HG03469 (cell line): ENCODE results near the gene CYP3A5.
"Not testable (repeated sequence)": the region's sequence is repeated elsewhere in the genome, so short reads cannot be mapped to it uniquely, and the experiment has no call there.

Experiments
- ATAC-seq: cut with Tn5 transposase; IDR thresholded peaks from one replicate; pipeline ENCODE4 v1.9.1; 2021; ENCODE audit warnings: mild to moderate bottlenecking, moderate library complexity, moderate number of reproducible peaks; ENCODE audit not compliant: unreplicated experiment

CYP3A5 gene

DNA sequence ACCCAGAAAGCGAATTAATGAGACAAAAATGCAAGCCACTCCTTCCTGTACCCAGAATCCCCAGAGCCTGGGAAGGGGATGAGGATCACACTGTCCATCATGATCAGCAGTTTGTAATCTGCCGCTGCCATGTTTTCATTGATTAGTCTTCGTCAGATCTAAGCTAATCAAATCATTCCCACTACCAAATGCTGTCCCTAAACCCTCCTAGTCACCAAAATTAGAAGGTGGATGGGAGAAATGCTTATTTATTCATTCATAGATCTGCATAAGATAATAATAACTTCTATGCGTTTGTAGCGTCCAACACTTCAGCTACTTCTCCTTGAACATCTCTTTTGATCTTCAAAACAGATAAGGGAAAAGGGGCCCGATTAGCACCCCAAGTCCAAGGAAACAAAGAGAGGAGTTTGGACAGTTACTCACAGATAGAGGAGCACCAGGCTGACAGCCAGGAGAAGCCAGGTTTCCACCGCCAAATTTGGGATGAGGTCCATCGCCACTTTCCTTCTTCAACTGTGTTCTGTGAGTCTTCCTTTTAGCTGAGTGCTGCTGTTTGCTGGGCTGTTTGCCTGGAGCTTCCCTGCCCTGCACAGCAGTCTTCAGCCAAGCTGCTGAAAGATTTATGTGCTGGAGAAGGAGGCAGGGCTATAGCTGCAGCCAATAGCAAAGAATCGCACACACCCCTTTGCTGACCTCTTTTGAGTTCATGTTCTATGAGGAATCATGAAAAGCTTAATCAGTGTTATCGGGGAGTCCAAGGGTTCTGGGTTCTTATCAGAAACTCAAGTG, at the start of gene CYP3A5:
CYP3A5 (minus strand) TSS at position 597 of the 792 bp plus-strand sequence; CDS start at position 497, 100 bp downstream.
- no peak for ATAC-seq

DNA sequence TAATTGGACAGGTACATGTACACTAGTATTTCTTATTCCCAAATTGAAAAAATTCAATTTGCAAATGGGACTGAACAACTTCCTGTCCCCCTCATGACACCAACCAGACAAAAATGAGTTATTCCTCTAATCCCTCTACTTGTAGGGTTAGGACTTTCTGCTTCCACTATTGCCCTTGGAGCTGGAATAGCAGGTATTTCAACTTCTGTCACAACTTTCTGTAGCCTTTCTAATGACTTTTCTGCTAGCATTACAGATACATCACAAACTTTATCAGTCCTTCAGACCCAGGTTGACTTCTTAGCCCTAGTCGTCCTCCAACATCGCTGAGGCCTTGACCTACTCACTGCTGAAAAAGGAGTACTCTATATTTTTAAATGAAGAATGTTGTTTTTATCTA, 48.8 kb upstream of the CYP3A5 start:
- ATAC-seq = no peak

DNA sequence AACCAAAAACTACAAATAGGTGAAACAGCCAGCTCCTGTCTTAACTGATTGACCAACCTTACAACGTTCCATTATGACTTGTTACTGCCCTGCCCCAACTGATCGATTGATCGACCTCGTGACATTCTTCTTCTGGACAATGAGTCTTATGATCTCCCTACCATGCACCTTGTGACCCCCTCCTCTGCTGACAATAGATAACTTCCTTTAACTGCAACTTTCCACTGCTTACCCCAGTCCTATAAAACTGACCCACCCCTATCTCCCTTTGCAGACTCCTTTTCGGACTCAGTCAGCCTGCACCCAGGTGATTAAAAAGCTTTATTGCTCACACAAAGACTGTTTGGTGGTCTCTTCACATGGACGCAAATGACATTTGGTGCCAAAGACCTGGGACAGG, 43.4 kb upstream of the CYP3A5 start:
- not testable (repeated sequence) for ATAC-seq

DNA sequence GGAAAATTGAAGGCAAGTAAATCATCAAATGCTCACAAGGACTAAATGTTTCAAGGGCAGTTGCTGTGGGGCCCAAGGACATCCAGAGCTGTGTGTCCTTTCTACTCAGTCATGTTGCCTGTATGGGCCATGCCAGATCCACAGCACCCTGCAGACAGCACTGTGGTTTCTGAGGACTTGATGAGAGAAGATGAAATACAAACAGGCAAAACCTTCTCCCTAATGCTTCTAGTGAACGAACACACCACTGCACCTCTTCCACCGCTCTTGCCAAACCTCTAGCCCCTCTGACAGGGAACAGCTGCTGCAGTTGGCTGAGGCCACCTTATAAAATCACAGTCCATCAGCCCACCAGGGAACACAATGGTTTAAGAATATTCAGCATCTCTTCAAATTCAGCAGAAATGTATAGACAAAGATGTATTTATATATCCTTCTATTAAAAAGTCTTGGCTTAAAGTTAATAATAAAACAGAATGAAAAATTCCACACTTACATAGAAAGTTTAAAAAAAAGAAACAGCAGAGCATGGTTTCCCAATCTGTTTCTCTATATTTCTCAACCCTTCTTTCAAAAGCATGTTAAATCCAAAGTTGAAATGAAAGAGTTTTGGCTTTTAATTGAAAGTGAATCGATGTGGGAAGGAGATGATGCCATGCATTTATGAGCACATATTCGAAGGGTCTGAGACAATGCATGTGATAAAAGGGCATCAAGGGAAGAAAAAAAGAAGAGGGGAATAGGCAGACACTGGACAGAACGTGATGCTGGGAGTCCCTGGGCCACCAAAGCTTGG, 41.2 kb upstream of the CYP3A5 start:
- no peak for ATAC-seq

DNA sequence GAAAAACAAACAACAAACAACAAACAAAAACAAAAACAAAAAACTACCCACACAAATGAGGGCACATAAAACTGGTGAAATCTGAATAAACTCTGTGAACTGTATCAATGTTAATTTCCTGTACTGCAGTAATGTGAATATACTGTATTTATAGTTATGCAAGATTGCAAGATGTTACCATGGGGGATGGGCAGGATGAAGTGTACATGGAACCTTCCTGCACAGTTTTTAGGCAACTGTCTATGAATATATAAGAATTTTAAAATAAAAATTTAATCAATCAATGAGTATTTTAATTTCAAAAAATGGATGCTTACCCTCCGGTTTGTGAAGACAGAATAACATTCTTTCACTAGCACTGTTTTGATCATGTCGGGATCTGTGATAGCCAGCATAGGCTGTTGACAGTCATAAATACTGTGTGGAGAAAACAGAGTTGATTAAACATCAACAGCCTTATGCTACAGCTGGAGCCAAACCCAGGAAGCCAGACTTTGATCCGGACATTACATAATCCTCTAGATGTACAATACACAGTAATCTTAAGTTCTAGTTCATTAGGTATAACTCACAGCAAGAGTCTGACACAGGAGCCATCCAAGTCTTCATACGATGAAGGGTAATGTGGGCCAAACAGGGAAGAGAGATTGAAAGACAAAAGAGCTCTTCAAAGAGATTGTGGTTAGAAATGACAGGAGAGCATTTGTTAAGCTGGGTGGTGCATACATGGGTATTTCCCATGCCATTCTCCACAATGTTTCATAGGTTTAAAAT, 40.4 kb upstream of the CYP3A5 start:
- ATAC-seq = no peak

DNA sequence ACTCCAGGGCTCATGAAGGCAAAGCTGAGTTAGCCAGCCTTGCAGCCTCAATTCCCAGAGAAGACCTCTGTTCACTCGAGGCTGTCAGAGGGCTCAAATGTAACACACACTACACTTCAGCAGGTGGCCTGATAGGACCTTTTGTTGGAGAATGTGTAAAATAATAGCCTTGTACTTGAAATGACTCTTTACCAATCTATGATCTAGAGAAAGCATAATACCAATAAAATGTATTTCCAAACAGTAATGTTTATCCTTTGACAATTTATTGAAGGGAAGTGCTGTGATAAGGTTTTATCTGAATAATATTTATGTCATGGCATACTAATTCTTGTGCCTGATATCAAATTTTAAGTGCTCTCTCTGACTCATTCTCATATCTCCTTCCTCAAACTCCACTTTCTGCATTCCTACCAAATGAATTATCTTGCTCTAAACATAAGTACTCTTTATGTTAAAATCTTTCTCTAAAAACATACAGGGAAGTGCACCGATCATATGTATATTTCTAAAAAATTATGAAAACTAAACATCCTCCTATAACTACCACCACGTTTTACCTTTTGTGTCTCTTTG, 34.3 kb upstream of the CYP3A5 start:
- ATAC-seq = no peak

DNA sequence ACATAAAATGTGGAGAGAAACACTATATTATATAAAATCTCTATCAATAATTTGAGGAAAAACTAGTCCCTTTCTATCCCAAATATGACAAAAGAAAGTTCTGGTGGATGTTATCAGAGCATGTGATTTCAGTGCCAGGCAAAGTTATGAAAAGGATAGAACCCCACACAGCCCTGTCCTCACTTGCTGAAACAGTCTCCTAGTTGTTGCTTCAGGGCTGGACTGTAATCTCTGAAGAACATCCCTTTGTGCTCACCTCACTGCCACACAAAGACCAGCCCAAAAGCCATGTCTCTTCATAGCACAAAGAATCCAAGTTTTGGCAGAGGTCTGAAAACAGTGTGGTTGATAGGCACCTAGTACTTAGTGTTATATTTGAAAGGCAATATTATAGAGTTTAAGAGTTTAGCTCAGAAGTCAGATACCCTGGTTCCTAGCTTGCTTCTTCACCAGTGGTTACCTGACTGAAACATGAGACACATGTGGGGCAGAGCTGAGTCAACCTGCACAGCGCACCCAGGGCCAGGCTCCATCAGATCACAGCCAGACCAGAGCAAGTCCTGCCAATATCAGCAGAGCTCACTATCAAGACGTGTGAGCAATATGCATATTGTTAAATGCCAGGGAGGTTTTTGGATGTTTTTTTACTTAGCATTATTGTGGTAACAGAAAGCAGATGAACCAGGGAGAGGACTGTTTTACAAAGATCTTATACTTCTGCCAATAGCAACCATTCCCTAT, 30.2 kb upstream of the CYP3A5 start:
- no peak for ATAC-seq

DNA sequence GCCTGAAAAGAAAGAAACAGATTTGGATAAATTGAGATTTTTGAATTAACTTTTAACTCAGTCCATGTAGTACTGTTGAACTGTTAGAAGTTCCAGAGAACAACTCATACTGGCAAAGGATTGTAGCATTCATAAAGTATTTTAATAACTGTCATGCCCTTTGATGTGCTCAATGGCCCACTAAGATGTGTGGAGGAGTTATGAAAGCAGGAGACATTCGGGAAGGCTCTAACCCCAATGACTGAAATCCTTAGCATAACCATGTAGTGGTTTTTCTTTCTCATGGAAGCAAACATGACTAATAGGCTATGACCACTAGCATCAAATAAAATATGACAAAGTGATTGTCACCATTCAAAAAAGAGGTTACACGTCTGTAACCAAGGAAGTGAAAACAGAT, 29.5 kb upstream of the CYP3A5 start:
- no peak for ATAC-seq

DNA sequence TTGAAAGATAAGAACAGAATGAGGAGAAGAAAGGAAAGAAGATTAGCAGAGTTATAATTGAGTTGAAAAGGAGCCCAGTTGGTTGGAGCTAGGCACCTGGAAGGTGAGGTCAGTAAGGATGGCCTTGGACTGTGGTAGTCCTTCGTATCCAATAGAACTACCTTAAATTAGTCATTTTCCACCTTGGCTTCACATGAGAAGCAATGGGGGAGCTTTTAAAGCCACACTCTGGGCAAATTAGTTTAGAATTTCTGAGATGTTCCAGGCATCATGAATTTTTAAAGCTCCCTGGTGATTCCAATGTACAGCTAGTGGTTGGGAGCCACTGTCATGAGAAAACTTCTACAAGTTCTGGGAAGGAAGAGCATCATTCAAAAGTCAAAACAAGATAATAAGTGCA, 27.3 kb upstream of the CYP3A5 start:
- no peak for ATAC-seq

DNA sequence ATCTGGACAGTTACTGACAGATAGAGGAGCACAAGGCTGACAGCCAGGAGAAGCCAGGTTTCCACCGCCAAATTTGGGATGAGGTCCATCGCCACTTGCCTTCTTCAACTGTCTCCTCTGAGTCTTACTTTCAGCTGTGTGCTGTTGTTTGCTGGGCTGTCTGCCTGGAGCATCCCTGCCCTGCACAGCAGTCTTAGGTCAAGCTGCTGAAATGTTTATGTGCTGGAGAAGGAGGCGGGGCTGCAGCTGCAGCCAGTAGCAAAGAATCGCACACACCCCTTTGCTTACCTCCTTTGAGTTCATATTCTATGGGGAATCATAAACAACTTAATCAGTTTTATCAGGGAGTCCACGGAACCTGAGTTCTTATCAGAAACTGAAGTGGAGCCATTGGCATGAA, 20.1 kb upstream of the CYP3A5 start:
- ATAC-seq = no peak

DNA sequence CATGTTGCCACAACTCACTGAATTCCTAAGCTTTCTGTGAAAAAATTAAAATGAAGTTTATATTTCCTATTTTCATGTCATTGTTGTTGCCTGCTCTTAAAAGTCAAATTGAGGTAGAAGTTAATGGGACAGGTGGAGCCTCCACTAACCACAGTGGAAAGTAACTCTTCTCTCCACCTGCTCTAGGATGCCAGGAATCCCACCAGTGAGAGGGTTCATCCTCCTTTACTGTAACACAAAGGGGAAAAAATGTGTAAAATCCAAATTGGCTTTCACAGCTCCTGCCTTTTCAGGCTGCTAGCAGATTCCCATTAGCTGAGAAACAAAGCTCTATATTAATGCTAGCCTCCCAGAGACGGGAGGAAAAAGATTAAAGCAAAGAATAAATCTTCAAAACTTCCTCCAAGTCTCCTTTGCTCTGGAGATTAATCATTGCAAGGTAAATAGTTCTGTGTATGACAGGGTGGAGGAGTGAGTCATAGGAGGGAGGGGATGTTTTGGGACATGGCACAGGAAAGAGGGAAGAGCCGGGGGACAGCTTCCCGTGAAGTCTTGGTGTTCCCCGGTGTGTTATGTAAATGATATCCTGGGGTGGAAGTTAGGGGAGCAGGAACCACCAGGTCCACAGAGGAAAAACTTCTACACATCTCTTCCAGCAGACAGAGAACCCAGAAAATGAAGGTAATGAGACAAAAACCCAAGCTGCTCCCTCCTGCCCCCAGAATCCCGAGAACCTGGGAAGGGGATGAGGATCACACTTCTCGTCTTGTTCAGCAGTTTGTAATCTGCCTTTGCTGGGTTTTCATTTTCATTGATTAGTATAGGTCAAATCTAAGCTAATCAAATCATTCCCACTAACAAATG, 19.3 kb upstream of the CYP3A5 start:
- ATAC-seq = not testable (repeated sequence)

DNA sequence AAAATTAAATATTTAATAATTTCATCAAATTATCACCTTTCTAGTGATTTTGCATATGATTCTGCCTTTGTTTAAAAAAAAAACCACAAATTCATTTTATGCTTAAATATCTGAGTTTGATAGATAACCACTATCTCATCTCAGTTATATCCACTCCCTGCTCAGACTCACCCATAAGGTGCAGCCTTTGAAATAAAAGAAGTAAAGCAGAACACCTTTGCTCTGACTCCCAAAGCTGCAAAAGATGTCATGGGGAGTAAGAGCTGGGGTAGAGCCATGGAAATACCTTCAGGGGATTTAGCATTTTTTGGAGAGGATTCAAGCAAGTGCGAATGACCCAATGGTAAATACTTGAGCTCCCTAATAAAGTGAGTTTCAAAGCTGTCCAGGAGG, 15.1 kb upstream of the CYP3A5 start:
- no peak for ATAC-seq

DNA sequence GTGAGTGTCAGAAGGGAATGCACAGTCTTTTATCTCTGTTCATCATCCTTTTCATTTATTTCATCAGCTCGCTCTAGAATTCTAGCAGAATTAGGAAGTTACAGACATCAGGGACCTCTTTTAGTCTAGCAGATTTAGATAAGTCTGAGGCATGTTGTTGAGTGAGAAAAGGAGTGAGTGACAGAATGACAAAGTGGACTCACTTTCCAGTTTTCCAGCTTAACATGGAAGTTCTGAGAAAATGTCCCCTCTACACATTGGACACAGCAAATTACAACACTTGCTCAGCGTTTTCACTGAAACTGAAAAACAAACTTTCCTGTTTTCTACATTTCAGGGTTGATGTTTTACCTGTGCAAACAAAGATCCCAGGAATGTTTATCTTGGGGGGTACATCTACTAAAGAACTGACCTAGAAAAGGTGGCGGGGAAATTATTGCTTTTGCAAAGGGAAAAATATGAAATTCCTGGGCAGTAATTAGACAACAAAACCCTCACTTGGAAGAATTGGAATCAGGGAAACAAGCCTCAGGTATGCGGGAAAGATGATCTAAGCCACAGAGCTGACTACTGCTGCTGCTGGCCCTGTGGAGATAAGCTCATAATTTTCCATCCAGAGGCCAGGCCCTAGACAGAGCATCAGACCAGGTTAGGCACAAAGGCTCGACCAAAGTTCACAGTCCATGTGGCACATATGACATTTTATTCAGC, 14.6 kb upstream of the CYP3A5 start:
- no peak for ATAC-seq

DNA sequence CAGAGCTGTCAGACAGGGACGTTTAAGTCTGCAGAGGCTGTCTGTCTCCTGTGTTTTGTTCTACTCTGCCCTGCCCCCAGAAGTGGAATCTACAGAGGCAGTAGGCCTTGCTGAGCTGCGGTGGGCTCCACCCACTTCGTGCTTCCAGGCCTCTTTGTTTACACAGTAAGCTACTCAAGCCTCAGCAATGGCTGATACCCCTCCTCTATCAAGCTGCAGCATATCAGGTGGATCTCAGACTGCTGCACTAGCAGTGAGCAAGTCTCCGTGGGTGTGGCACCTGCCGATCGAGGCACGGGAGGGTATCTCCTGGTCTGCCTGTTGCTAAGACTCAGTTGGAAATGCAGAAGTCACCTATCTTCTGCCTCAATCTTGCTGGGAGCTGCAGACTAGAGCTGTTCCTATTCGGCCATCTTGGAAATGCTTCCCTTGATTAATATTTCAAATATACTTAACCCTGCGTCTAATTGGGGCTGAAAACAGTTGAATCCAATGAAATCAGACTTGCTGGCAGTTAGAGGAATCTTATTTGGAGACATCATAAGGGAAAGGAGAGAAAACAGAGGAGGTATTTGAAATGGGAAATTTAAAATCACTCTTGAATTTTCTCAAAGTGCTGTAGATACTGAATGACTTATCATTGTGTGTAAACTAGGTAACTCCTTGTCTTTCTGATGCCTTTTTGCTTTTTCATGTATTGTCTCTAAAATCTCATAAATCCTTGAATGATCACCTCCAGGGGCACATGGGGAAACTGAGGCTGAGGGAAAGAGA, 13.8 kb upstream of the CYP3A5 start:
- ATAC-seq = no peak

DNA sequence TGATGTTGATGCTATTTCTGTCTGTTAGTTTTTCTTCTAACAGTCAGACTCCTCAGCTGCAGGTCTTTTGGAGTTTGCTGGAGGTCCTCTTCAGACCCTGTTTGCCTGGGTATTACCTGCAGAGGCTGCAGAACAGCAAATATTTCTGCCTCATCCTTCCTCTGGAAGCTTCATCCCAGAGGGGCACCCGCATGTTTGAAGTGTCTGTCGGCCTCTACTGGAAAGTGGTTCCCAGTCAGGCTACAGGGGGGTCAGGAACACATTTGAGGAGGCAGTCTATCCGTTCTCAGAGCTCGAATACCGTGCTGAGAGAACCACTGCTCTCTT, 13.3 kb upstream of the CYP3A5 start:
- no peak for ATAC-seq

DNA sequence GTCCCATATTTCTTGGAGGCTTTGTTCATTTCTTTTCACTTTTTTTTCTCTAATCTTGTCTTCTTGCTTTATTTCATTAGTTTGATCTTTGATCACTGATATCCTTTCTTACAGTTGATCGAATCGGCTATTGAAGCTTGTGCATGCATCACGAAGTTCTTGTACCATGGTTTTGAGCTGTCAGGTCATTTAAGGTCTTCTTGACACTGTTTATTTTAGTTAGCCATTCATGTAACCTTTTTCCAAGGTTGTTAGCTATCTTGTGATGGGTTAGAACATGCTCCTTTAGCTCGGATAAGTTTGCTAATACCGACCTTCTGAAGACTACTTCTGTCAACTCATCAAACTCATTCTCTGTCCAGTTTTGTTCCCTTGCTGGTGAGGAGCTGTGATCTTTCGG, 12.8 kb upstream of the CYP3A5 start:
- not testable (repeated sequence) for ATAC-seq

DNA sequence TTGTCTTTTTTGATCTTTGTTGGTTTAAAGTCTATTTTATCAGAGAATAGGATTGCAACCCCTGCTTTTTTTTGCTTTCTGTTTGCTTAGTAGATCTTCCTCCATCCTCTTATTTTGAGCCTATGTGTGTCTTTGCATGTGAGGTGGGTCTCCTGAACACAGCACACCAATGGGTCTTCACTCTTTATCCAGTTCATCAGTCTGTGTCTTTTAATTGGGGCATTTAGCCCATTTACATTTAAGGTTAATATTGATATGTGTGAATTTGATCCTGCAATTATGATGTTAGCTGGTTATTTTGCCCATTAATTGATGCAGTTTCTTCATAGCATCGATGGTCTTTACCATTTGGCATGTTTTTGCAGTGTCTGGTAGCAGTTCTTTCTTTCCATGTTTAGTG, 11.9 kb upstream of the CYP3A5 start:
- ATAC-seq = not testable (repeated sequence)

DNA sequence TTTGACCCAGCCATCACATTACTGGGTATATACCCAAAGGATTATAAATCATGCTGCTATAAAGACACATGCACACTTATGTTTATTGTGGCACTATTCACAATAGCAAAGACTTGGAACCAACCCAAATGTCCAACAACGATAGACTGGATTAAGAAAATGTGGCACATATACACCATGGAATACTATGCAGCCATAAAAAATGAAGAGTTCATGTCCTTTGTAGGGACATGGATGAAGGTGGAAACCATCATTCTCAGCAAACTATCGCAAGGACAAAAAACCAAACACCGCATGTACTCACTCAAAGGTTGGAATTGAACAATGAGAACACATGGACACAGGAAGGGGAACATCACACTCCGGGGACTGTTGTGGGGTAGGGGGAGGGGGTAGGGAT, 11.1 kb upstream of the CYP3A5 start:
- ATAC-seq = not testable (repeated sequence)
